ENCODE data around the gene TRAF3IP3.

Gene TRAF3IP3

DNA sequence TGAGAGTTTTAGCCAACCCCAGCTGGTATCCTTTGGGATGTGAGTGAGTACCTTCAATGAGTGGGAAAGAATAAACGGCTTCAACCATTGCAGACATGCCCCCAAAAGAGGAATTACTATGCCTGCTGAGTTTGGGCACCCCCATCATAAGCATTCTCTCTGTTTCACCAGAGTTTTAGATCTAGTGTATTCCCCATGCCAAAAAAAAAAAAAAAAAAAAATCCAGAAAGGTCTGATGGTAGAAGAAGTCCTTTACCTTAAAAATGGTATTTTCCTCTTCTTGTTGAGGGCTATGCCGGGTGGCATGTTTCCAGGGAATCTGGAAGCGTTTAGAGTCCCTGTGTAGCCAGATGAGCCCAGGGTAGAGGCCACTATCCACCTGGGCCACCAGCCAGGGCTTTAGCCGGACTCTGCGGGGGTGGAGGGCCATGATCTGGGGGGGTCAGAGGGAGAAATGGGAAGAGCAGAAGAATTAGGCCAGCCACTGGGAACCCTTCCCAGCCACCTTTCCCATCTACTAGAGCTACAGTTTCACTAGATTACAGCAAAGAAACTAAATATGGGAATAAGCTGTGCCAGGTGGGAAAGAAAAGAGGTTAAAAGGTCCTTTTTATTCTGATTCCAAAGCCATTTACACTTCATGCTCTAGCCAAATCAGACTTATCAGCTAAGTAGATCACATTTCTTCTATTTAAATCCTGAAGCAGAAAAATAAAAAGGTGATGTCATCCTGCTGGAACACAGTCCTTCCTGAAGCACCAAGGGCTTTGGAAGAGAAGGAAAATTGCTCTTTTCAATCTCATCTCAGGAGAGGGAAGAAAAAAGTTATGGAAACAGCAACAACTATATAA, 45.4 kb downstream of the TRAF3IP3 start:
- Histone ChIP-seq H3K36me3 (ENCODE audit: control insufficient read depth, insufficient read depth, low read length) (no peaks in the 10 kb centered on the region), H3K4me1 (ENCODE audit: control insufficient read depth, insufficient read depth, low read length, poor library complexity, severe bottlenecking) (no peaks in the 10 kb centered on the region), H3K4me3 (ENCODE audit: extremely low read depth, insufficient read depth, low read length, poor library complexity, severe bottlenecking) (no peak overlapping the region), H3K27ac (ENCODE audit: low read depth, low read length, severe bottlenecking) (no peak overlapping the region), H3K9me3 (ENCODE audit: control insufficient read depth, low read length) (no peaks in the 10 kb centered on the region)
- WGBS, 2 experiments (ENCODE audit: insufficient coverage in 2 of 2): no CpG with 5 or more reads among the region's 5 CpGs

DNA sequence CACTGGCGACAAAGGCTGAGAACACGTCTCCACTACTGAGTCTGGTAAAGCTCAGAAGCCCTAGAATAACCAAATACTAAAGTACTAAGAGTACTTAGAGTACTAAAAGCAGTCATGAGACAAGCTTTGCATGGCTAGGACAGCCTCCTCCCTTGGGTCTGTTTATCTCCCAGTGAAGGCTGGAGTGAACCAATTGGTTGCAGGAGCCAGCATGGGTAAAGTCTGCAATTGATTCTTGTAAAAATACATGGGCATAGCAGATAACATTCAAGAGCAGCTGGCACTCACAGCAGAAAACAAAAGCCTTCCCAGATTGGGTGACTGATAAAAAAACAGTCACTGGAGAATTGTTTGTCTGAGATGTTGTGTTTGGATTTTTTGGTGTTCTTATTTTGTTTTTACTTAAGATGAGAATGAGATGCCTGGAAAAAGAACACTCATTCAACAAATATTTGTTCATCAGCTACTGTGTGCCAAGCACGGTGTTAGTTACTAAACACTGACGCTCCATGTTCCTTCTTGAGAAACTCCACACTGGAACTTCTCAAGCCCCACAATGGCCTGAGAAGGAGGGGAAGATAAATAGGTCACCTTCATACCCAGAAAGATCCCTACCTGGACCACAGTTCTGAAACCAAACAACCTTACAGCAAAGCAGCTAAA, 46.4 kb downstream of the TRAF3IP3 start:
- Histone ChIP-seq H3K9me3 (ENCODE audit: control insufficient read depth, low read length) (no peaks in the 10 kb centered on the region), H3K4me1 (ENCODE audit: control insufficient read depth, insufficient read depth, low read length, poor library complexity, severe bottlenecking) (no peaks in the 10 kb centered on the region), H3K36me3 (ENCODE audit: control insufficient read depth, insufficient read depth, low read length) (no peaks in the 10 kb centered on the region), H3K4me3 (ENCODE audit: extremely low read depth, insufficient read depth, low read length, poor library complexity, severe bottlenecking) (no peak overlapping the region), H3K27ac (ENCODE audit: low read depth, low read length, severe bottlenecking) (no peak overlapping the region)
- WGBS, 2 experiments (ENCODE audit: insufficient coverage in 2 of 2): 100% methylated on average over 2 of the region's 4 CpGs; no CpG with 5 or more reads in 1 of the 2 experiments

DNA sequence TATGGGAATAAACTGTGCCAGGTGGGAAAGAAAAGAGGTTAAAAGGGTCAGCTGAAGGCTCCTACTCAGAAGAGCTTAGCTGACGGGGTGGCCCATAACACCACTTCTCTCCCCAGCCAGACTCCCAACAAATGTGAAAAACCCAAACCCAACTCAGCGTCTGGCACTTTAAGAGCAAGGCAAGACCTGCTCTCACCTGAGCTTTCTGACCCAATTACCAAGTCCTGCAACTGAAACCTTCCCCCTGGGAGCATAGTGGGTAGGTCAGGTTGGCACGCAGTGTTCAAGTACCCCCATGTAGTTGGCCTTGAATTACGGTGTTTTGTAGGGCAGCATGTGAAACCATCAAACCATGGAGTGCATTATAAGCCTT, 46.9 kb downstream of the TRAF3IP3 start:
- Histone ChIP-seq H3K4me3 (ENCODE audit: extremely low read depth, insufficient read depth, low read length, poor library complexity, severe bottlenecking) (no peak overlapping the region), H3K9me3 (ENCODE audit: control insufficient read depth, low read length) (no peaks in the 10 kb centered on the region), H3K36me3 (ENCODE audit: control insufficient read depth, insufficient read depth, low read length) (no peaks in the 10 kb centered on the region), H3K27ac (ENCODE audit: low read depth, low read length, severe bottlenecking) (no peak overlapping the region), H3K4me1 (ENCODE audit: control insufficient read depth, insufficient read depth, low read length, poor library complexity, severe bottlenecking) (peaks cover 4% of the 10 kb centered on the region)
- WGBS, 2 experiments (ENCODE audit: insufficient coverage in 2 of 2): 80% methylated on average over 1 of the region's 4 CpGs

DNA sequence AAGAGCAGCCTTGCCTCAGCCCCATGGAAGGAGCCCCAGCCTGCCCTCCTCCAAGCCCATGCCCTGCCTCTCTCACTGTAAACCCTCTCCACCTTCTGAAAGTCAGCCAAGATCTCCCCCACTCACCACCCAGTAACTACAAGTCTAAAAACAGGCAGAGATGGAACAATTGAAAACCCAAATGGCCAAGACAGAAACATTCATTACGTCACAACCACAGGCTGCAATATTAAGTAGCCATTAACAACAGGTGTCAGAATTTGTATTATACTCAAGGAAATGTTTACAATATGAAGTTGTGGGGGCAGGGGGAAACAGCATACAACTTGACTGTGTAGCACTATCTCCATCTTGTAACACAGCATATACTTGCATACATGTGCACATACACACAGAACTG, 47.7 kb downstream of the TRAF3IP3 start:
- no CpG with 5 or more reads among the region's 1 CpG for WGBS, 2 experiments (ENCODE audit: insufficient coverage in 2 of 2)
- Histone ChIP-seq H3K4me1 (ENCODE audit: control insufficient read depth, insufficient read depth, low read length, poor library complexity, severe bottlenecking) (peaks cover 6% of the 10 kb centered on the region), H3K27ac (ENCODE audit: low read depth, low read length, severe bottlenecking) (no peak overlapping the region), H3K4me3 (ENCODE audit: extremely low read depth, insufficient read depth, low read length, poor library complexity, severe bottlenecking) (no peak overlapping the region), H3K9me3 (ENCODE audit: control insufficient read depth, low read length) (no peaks in the 10 kb centered on the region), H3K36me3 (ENCODE audit: control insufficient read depth, insufficient read depth, low read length) (no peaks in the 10 kb centered on the region)

DNA sequence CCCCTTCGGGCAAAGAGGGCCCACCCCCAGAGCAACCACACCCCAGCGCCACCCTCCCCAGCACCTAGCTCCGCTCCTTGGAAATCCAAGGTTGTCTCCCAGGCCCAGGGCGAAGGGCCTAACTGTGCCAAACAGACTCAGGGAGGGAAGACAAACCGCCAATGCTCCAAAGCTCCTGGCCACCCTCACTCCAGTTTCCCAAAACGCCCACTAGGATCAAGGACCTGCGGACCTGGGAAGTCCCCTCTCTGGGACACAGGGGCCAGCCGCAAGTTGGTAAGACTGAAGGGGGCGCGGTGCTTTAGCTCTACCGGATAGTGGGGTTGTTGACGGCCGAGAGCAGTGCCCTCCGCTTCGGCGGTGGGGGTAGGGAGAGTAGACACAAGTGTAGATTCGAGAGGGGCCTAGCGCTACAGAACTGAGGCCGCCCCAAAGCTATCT, 49.5 kb downstream of the TRAF3IP3 start:
- WGBS, 2 experiments (ENCODE audit: insufficient coverage in 2 of 2): 91 to 92% methylated on average over 11 to 14 of the region's 19 CpGs

DNA sequence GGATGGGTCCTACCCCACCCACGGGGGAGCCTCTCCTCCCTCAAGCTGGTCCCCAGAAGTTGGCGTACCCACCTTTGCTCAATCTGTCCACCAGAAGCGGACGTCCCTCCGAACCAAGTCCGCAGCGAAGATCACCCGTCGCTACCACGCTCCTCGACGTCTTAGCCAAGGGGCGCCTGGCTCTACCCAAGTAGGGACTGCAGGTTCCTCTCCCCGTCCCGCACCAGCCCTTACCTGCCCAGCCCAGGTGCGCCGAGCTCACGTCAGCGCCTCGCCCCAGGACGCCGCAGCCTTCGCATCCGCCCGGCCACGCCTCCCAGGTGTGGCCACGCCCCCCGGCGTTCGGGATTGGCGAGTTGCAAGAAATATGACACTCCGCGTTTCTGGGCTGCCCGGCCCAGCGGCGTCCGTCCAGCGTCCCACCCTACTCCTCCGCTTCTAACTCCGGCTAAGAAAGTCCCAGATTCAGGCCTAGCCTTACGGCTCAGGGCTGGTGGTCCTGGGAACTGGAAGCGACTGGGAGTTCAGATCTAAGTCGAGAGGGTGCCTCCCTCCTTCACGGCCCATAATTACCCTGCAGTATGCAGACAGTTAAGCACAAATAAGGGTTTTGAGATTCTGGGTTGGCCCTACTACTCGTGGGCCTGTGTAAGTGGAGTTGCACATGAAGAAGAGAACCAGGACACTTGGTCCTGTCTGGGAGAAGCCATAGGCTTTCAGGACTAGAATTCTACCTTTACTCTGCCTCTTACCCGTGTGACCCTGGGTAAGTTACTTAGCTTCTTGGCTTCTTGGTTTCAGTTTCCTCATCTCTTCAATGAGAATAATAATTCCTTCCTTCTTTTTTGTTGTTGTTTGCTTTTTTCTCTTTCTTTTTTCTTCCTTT, 50.3 kb downstream of the TRAF3IP3 start, which contains the start of gene IRF6:
IRF6 (minus strand) TSS at position 268 of the 886 bp plus-strand sequence. CDS start 4,729 bp downstream, outside the sequence.
- Histone ChIP-seq H3K4me3 (ENCODE audit: extremely low read depth, insufficient read depth, low read length, poor library complexity, severe bottlenecking) (peak within 1 kb of the TSS; percentile 16), H3K36me3 (ENCODE audit: control insufficient read depth, insufficient read depth, low read length) (no peaks in the 10 kb centered on the region), H3K9me3 (ENCODE audit: control insufficient read depth, low read length) (no peaks in the 10 kb centered on the region), H3K27ac (ENCODE audit: low read depth, low read length, severe bottlenecking) (no peak within 1 kb of the TSS), H3K4me1 (ENCODE audit: control insufficient read depth, insufficient read depth, low read length, poor library complexity, severe bottlenecking) (peaks cover 6% of the 10 kb centered on the region)
- 35% methylated on average over 43 to 44 of the region's 46 CpGs for WGBS, 2 experiments (ENCODE audit: insufficient coverage in 2 of 2)

More for the DNA sequence above, 49.5 kb downstream of the TRAF3IP3 start:
- no peaks in the 10 kb centered on the region for H3K9me3 ChIP-seq (ENCODE audit: control insufficient read depth, low read length)
- H3K27ac ChIP-seq (ENCODE audit: low read depth, low read length, severe bottlenecking): no peak overlapping the region
- H3K36me3 ChIP-seq (ENCODE audit: control insufficient read depth, insufficient read depth, low read length): no peaks in the 10 kb centered on the region
- H3K4me1 ChIP-seq (ENCODE audit: control insufficient read depth, insufficient read depth, low read length, poor library complexity, severe bottlenecking): peaks cover 6% of the 10 kb centered on the region
- peak overlapping the region; percentile 16 for H3K4me3 ChIP-seq (ENCODE audit: extremely low read depth, insufficient read depth, low read length, poor library complexity, severe bottlenecking)

DNA sequence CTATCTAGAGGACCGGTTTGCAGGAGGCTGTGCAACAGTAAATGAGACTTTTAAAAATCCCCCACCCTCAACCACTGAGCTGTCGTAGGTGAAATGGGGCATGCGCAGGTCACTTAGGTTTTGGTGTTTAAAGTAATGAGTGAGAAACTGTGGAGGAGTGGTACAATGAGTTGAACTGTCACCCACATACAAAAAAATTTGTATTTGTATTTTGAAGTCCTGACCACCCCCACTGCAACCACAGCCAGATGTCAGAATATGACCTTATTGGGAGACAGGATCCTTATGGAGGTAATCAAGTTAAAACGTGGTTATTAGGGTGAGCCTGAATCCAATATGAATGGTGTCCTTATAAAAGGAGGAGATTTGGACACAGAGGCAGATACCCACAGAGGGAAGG, 51.7 kb downstream of the TRAF3IP3 start:
- no peak overlapping the region for H3K27ac ChIP-seq (ENCODE audit: low read depth, low read length, severe bottlenecking)
- 78% methylated on average over 1 of the region's 4 CpGs; no CpG with 5 or more reads in 1 of the 2 experiments for WGBS, 2 experiments (ENCODE audit: insufficient coverage in 2 of 2)
- no peak overlapping the region for H3K4me3 ChIP-seq (ENCODE audit: extremely low read depth, insufficient read depth, low read length, poor library complexity, severe bottlenecking)
- no peaks in the 10 kb centered on the region for H3K9me3 ChIP-seq (ENCODE audit: control insufficient read depth, low read length)
- no peaks in the 10 kb centered on the region for H3K36me3 ChIP-seq (ENCODE audit: control insufficient read depth, insufficient read depth, low read length)
- peaks cover 6% of the 10 kb centered on the region for H3K4me1 ChIP-seq (ENCODE audit: control insufficient read depth, insufficient read depth, low read length, poor library complexity, severe bottlenecking)

DNA sequence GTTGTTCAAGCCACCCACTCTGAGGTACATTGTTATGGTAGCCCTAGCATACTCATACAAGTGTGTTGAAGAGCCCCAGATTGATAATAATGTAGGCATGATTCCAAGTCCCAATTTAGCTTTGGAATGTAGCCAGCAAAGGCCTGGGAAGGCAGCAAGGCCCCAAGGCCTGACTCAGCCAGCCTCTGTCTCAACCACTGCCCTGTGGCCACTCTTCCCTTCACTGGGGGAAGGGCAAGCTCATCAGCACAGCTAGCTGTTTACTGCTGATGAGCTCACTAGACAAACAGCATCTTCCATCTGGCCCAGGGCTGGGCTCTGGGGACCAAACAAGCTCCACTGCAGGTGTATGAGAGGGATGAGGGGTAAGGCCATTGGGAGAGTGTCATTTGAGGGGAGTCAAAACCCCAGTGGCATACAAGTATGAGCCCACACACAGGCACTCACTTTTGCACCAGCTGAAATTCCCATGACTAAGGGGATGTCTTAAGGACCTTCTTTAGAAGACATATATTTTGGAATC, 52.3 kb downstream of the TRAF3IP3 start:
- H3K4me1 ChIP-seq (ENCODE audit: control insufficient read depth, insufficient read depth, low read length, poor library complexity, severe bottlenecking): peaks cover 6% of the 10 kb centered on the region
- no peak overlapping the region for H3K27ac ChIP-seq (ENCODE audit: low read depth, low read length, severe bottlenecking)
- no peaks in the 10 kb centered on the region for H3K9me3 ChIP-seq (ENCODE audit: control insufficient read depth, low read length)
- H3K36me3 ChIP-seq (ENCODE audit: control insufficient read depth, insufficient read depth, low read length): no peaks in the 10 kb centered on the region
- H3K4me3 ChIP-seq (ENCODE audit: extremely low read depth, insufficient read depth, low read length, poor library complexity, severe bottlenecking): no peak overlapping the region

DNA sequence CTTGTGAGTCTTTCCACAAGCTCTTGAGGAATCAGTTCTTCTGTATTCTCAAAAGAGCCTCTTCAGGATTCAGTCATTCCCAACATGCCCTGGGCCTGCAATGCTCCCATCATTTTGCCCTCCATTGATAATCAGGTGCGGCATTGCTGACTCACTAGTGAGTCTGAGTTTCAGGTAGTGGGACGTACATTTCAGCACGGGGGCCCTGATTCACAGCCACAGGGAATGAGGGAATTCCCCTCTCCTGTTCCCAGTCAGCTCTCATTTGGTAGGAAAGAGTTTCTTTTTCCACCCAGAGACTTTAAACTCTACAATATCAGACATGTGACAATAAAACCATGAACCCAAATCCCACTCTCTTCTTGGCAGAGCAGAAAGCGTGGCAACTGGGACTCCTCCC, 53.8 kb downstream of the TRAF3IP3 start:
- Histone ChIP-seq H3K4me3 (ENCODE audit: extremely low read depth, insufficient read depth, low read length, poor library complexity, severe bottlenecking) (no peak overlapping the region), H3K27ac (ENCODE audit: low read depth, low read length, severe bottlenecking) (no peak overlapping the region), H3K9me3 (ENCODE audit: control insufficient read depth, low read length) (no peaks in the 10 kb centered on the region), H3K36me3 (ENCODE audit: control insufficient read depth, insufficient read depth, low read length) (no peaks in the 10 kb centered on the region), H3K4me1 (ENCODE audit: control insufficient read depth, insufficient read depth, low read length, poor library complexity, severe bottlenecking) (peaks cover 6% of the 10 kb centered on the region)
- 94 to 97% methylated on average over 3 to 4 of the region's 4 CpGs for WGBS, 2 experiments (ENCODE audit: insufficient coverage in 2 of 2)

DNA sequence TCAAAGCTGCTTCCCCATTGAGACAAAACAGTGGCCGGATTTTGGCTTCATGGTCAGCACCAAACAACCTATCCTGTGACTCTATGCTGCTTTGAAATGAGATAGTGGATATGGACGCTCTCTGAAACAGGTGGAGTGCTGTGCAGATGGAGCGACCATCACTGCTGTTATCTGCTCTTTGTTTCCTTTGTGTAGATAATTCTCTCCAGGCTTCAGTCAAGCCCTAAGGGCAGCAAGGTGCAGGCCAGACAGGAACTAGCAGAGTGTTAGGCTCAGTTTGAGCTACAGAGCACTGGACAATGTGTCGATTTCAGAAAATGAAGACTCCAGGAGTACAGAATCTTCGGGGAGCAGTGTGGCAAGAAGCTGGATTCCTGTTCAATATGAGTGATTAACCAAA, 54.9 kb downstream of the TRAF3IP3 start:
- Histone ChIP-seq H3K36me3 (ENCODE audit: control insufficient read depth, insufficient read depth, low read length) (no peaks in the 10 kb centered on the region), H3K4me1 (ENCODE audit: control insufficient read depth, insufficient read depth, low read length, poor library complexity, severe bottlenecking) (peaks cover 6% of the 10 kb centered on the region), H3K4me3 (ENCODE audit: extremely low read depth, insufficient read depth, low read length, poor library complexity, severe bottlenecking) (no peak overlapping the region), H3K9me3 (ENCODE audit: control insufficient read depth, low read length) (no peaks in the 10 kb centered on the region), H3K27ac (ENCODE audit: low read depth, low read length, severe bottlenecking) (no peak overlapping the region)
- 85 to 100% methylated on average over 3 of the region's 5 CpGs for WGBS, 2 experiments (ENCODE audit: insufficient coverage in 2 of 2)
